Astrocyte of the hippocampus (primary cell): ENCODE data around the gene NTN5.
"Not testable (repeated sequence)": the region's sequence is repeated elsewhere in the genome, so short reads cannot be mapped to it uniquely, and the experiment has no call there.

Source experiments
- DNase-seq: peaks from one replicate; pipeline ENCODE4 v3.0.0; 2011; ENCODE audit warnings: low read depth, low spot score

Gene NTN5

GRCh38 chr19:48645620-48646000 is 27.2 kb downstream of the NTN5 start:
- DNase-seq: no peak

GRCh38 chr19:48644839-48645619 is 27.8 kb downstream of the NTN5 start:
- peak; percentile 81 for DNase-seq

GRCh38 chr19:48644355-48644754 is 28.5 kb downstream of the NTN5 start:
- DNase-seq: no peak

GRCh38 chr19:48642862-48643261 is 30.0 kb downstream of the NTN5 start:
- no peak for DNase-seq

GRCh38 chr19:48641850-48642249 is 31.0 kb downstream of the NTN5 start:
- DNase-seq: no peak

- DNase-seq: no peak
These were observed 33.1 kb downstream of the NTN5 start for GRCh38 chr19:48639483-48640375.

GRCh38 chr19:48638831-48639381 is 33.9 kb downstream of the NTN5 start:
- DNase-seq: no peak

GRCh38 chr19:48637948-48638830 is 34.6 kb downstream of the NTN5 start:
- peak; percentile 95 for DNase-seq

- DNase-seq: peak; percentile 99
These were observed 35.3 kb downstream of the NTN5 start for GRCh38 chr19:48637449-48637947.

GRCh38 chr19:48636859-48637448 is 35.9 kb downstream of the NTN5 start, which contains the start of gene DBP:
DBP (minus strand) TSS chr19:48637379; CDS start chr19:48636994, 385 bp downstream.
- DNase-seq: no peak

GRCh38 chr19:48635966-48636858 is 36.6 kb downstream of the NTN5 start:
- no peak for DNase-seq

- DNase-seq: peak; percentile 71
These were observed 37.4 kb downstream of the NTN5 start for GRCh38 chr19:48635263-48635965.

- DNase-seq: peak; percentile 96
These were observed 38.2 kb downstream of the NTN5 start for GRCh38 chr19:48634424-48635262.

GRCh38 chr19:48634036-48634342 is 38.8 kb downstream of the NTN5 start:
- DNase-seq: no peak

GRCh38 chr19:48633148-48634035 is 39.4 kb downstream of the NTN5 start:
- DNase-seq: no peak

- no peak for DNase-seq
These were observed 40.1 kb downstream of the NTN5 start for GRCh38 chr19:48632692-48633147.

GRCh38 chr19:48632286-48632685 is 40.5 kb downstream of the NTN5 start:
- DNase-seq: not testable (repeated sequence)
